GM12878 (cell line): Measurements from ENCODE around the gene BICD1. TPM values are rescaled to one million over a fixed set of nuclear protein-coding genes. Genes with fewer than 3 reads are reported as not detected.

Experiments used
- ATAC-seq: fragments of 200-7000 bp; cut with Tn5 transposase; 3 replicates; pipeline ENCODE4 v1.9.1; 2020; ENCODE audit warnings: mild to moderate bottlenecking, moderate library complexity
- BruUV-seq: library from RNA; stranded (reverse); fragments of 400-500 nt; replicated peaks from 2 replicates; lab custom pipeline; 2021; lab: Mats Ljungman, UMichigan
- CTCF ChIA-PET: fragments of 300-600 bp; sonication (Branson Sonifier 250); formaldehyde crosslinking; extraction: SDS; loops from one replicate; lab custom pipeline; 2021; ENCODE audit warnings: inconsistent platforms; lab: Yijun Ruan, JAX
- POLR2A ChIA-PET: fragments of 350-600 bp; formaldehyde crosslinking; extraction: SDS; loops from one replicate; lab custom pipeline; 2021; ENCODE audit warnings: inconsistent platforms; lab: Charles Lee
- RAD21 ChIA-PET: fragments of 300-600 bp; sonication (Branson Sonifier 250); formaldehyde crosslinking; loops from one replicate; lab custom pipeline; 2023; ENCODE audit warnings: antibody characterized with exemption; ENCODE audit not compliant: unreplicated experiment; lab: Charles Lee
- SMC1A ChIA-PET: fragments of 300-600 bp; sonication (Branson Sonifier 250); formaldehyde crosslinking; loops from one replicate; lab custom pipeline; 2023; ENCODE audit not compliant: unreplicated experiment, uncharacterized antibody; lab: Charles Lee
- DNase-seq: peaks from one replicate; pipeline ENCODE4 v3.0.0-alpha.2; 2011; ENCODE audit warnings: low read depth, low spot score
- FAIRE-seq: peaks from 3 replicates; lab custom pipeline; 2011; peaks lifted over from hg19 to GRCh38; lab: Jason Lieb, UNC
- H2AFZ ChIP-seq: 2 replicates; pipeline ENCODE4 v1.6.0; 2011; ENCODE audit warnings: low read depth, low read length, control low read depth; ENCODE audit not compliant: control insufficient read depth
- H3K27ac ChIP-seq: 2 replicates; pipeline ENCODE4 v1.5.1; 2011; ENCODE audit warnings: control low read depth; ENCODE audit not compliant: control insufficient read depth, insufficient read depth
- H3K27me3 ChIP-seq, 2 experiments: replicated peaks in 1 of 2; 2 replicates each; pipeline versions ENCODE4 v1.6.0 to v1.6.1; 2011; ENCODE audit warnings: low read length in 1 of 2; ENCODE audit not compliant: control insufficient read depth in 2 of 2, insufficient read depth in 2 of 2
- H3K36me3 ChIP-seq, 2 experiments: 2 replicates each; pipeline ENCODE4 v1.5.1; 2011; ENCODE audit warnings: low read length in 1 of 2; ENCODE audit not compliant: control insufficient read depth in 2 of 2, insufficient read depth in 2 of 2
- H3K4me1 ChIP-seq: 2 replicates; pipeline ENCODE4 v1.6.1; 2011; ENCODE audit warnings: mild to moderate bottlenecking, low read length, moderate library complexity, mixed read lengths; ENCODE audit not compliant: control insufficient read depth, insufficient read depth
- H3K4me2 ChIP-seq: 2 replicates; pipeline ENCODE4 v1.6.0; 2011; ENCODE audit warnings: control low read depth; ENCODE audit not compliant: control insufficient read depth, insufficient read depth
- H3K4me3 ChIP-seq: fragments of 200-600 bp; sonication (generic); 2 replicates; pipeline ENCODE4 v1.5.1; 2016
- H3K79me2 ChIP-seq: 2 replicates; pipeline ENCODE4 v1.6.0; 2011; ENCODE audit warnings: low read length; ENCODE audit not compliant: control insufficient read depth, insufficient read depth
- H3K9ac ChIP-seq: 2 replicates; pipeline ENCODE4 v1.8.0; 2011; ENCODE audit warnings: low read length, control low read depth, mixed read lengths; ENCODE audit not compliant: control insufficient read depth, insufficient read depth
- H3K9me3 ChIP-seq: replicated peaks from 3 replicates; pipeline ENCODE4 v1.5.1; 2011; ENCODE audit warnings: mild to moderate bottlenecking, low read length; ENCODE audit not compliant: control insufficient read depth, insufficient read depth
- H4K20me1 ChIP-seq: 2 replicates; pipeline ENCODE4 v1.6.0; 2011; ENCODE audit not compliant: control insufficient read depth, insufficient read depth
- BHLHE40 ChIP-seq, 2 experiments: fragments of 450-650 bp in 1 of 2; IDR thresholded peaks; 2 replicates each; pipeline ENCODE4 v1.6.1; 2011 to 2017; ENCODE audit warnings: low read depth in 2 of 2, borderline replicate concordance in 1 of 2, improper control_type of control experiment in 1 of 2, low read length in 1 of 2, mild to moderate bottlenecking in 1 of 2
- MXI1 ChIP-seq: fragments of 150-350 bp; IDR thresholded peaks from 2 replicates; pipeline ENCODE4 v1.6.1; 2011; ENCODE audit warnings: low read depth, mild to moderate bottlenecking, inconsistent platforms, low read length, improper control_type of control experiment
- MYB ChIP-seq: fragments of 150-350 bp; IDR thresholded peaks from 2 replicates; pipeline ENCODE4 v1.6.1; 2014; ENCODE audit warnings: mild to moderate bottlenecking, low read depth, low read length, borderline replicate concordance
- SREBF2 ChIP-seq: IDR thresholded peaks from 2 replicates; pipeline ENCODE4 v1.6.1; 2012; ENCODE audit warnings: mild to moderate bottlenecking, low read length
- STAT3 ChIP-seq: IDR thresholded peaks from 2 replicates; pipeline ENCODE4 v1.6.1; 2011; ENCODE audit warnings: low read depth, low read length, improper control_type of control experiment
- TCF12 ChIP-seq: IDR thresholded peaks from 2 replicates; pipeline ENCODE4 v1.6.1; 2011; ENCODE audit warnings: low read depth, mild to moderate bottlenecking, low read length
- USF2 ChIP-seq: IDR thresholded peaks from 2 replicates; pipeline ENCODE4 v1.6.1; 2011; ENCODE audit warnings: low read depth, low read length, improper control_type of control experiment, borderline replicate concordance
- ZNF24 ChIP-seq: fragments of 450-650 bp; IDR thresholded peaks from 2 replicates; pipeline ENCODE4 v1.6.1; 2017; ENCODE audit warnings: antibody characterized with exemption, mild to moderate bottlenecking
- in situ Hi-C: fragments of 300-500 bp; cut with MboI; formaldehyde crosslinking; loops from 9 replicates; pipeline ENCODE4 v1.14.3; 2018; ENCODE audit warnings: mixed read lengths
- intact Hi-C: fragments of 100-400 bp; cut with micrococcal nuclease; formaldehyde crosslinking; loops from one replicate; pipeline ENCODE4 v1.14.2; 2022; ENCODE audit not compliant: unreplicated experiment
- polyA plus RNA-seq, 11 experiments: library from polyadenylated mRNA; depleted of rRNA in 4 of 11; unstranded in 6 of 11; stranded (reverse) in 5 of 11; fragments of >200 nt; fragmentation: Nextera tagmentation in 4 of 11; fragmentation: Illumina TruSeq in 1 of 11; extraction: Ambion mirVana in 4 of 11; extraction: Trizol in 1 of 11; gene quantifications; 1 replicate in 1 of 11; 2 replicates in 10 of 11; pipeline versions ENCODE4 v1.2.1 to v1.2.3, GENCODE V29; 2011 to 2016; ENCODE audit warnings: inconsistent platforms in 2 of 11, missing spikeins in 2 of 11, low read depth in 1 of 11
- total RNA-seq, 4 experiments: library from RNA; depleted of rRNA in 3 of 4; stranded (reverse); fragments of >200 nt in 3 of 4; fragmentation: Illumina TruSeq in 1 of 4; extraction: Trizol in 1 of 4; gene quantifications; 2 replicates each; pipeline versions ENCODE4 v1.2.1 to v1.2.3, GENCODE V29; 2013 to 2021
- TF ChIP-seq, protein P1 (sequence below): fragments of 450-650 bp; IDR thresholded peaks from 2 replicates; pipeline ENCODE4 v1.6.1; 2017; ENCODE audit warnings: mild to moderate bottlenecking, low read depth, inconsistent platforms; ENCODE audit not compliant: poor library complexity, severe bottlenecking
- TF ChIP-seq, protein P2 (sequence below): fragments of 450-650 bp; IDR thresholded peaks from 2 replicates; pipeline ENCODE4 v1.6.1; 2014; ENCODE audit warnings: mild to moderate bottlenecking
- TF ChIP-seq, protein P3 (sequence below): IDR thresholded peaks from 2 replicates; pipeline ENCODE4 v1.6.1; 2011; ENCODE audit warnings: borderline replicate concordance, low read depth, mild to moderate bottlenecking, moderate library complexity, low read length; ENCODE audit not compliant: insufficient read depth, poor library complexity, severe bottlenecking

The BICD1 gene
- total and polyA plus RNA-seq, 10 of the 15 experiments (the other 5 are each of a cell fraction or from before 2014, with no cell fraction given): 4.7 to 32.5 (median 14.4) TPM

GRCh38 chr12:32072102-32072501 lies 34.5 kb upstream of the BICD1 start (continued):
- TF ChIP-seq, protein P1, sequence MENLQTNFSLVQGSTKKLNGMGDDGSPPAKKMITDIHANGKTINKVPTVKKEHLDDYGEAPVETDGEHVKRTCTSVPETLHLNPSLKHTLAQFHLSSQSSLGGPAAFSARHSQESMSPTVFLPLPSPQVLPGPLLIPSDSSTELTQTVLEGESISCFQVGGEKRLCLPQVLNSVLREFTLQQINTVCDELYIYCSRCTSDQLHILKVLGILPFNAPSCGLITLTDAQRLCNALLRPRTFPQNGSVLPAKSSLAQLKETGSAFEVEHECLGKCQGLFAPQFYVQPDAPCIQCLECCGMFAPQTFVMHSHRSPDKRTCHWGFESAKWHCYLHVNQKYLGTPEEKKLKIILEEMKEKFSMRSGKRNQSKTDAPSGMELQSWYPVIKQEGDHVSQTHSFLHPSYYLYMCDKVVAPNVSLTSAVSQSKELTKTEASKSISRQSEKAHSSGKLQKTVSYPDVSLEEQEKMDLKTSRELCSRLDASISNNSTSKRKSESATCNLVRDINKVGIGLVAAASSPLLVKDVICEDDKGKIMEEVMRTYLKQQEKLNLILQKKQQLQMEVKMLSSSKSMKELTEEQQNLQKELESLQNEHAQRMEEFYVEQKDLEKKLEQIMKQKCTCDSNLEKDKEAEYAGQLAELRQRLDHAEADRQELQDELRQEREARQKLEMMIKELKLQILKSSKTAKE: no peak
- TF ChIP-seq USF2: no peak

GRCh38 chr12:32074432-32074831 lies 32.2 kb upstream of the BICD1 start:
- no peak overlapping the region for H3K9ac ChIP-seq
- RAD21 ChIA-PET: interaction anchor here (0.7 kb wide), 1 partner anchor 216 kb away, joined by 3 read pairs; no protein-coding TSS in a partner anchor
- no peak overlapping the region for H3K27ac ChIP-seq
- H3K9me3 ChIP-seq: no peaks in the 10 kb centered on the region
- H3K27me3 ChIP-seq: no peaks in the 10 kb centered on the region; a peak in 1 of 4 replicates
- H3K4me3 ChIP-seq: no peak overlapping the region
- TF ChIP-seq, protein P2, sequence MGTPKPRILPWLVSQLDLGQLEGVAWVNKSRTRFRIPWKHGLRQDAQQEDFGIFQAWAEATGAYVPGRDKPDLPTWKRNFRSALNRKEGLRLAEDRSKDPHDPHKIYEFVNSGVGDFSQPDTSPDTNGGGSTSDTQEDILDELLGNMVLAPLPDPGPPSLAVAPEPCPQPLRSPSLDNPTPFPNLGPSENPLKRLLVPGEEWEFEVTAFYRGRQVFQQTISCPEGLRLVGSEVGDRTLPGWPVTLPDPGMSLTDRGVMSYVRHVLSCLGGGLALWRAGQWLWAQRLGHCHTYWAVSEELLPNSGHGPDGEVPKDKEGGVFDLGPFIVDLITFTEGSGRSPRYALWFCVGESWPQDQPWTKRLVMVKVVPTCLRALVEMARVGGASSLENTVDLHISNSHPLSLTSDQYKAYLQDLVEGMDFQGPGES: no peak
- TF ChIP-seq SREBF2: no peak
- TF ChIP-seq TCF12: no peak
- no peak for TF ChIP-seq BHLHE40 (IDR thresholded peaks at IDR 0.05; ENCODE audit: borderline replicate concordance in 1 of 2, low read depth in 2 of 2, low read length in 1 of 2)
- no peak for TF ChIP-seq STAT3
- no peak for TF ChIP-seq MYB
- TF ChIP-seq, protein P3, sequence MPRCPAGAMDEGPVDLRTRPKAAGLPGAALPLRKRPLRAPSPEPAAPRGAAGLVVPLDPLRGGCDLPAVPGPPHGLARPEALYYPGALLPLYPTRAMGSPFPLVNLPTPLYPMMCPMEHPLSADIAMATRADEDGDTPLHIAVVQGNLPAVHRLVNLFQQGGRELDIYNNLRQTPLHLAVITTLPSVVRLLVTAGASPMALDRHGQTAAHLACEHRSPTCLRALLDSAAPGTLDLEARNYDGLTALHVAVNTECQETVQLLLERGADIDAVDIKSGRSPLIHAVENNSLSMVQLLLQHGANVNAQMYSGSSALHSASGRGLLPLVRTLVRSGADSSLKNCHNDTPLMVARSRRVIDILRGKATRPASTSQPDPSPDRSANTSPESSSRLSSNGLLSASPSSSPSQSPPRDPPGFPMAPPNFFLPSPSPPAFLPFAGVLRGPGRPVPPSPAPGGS: no peak
- no peak for TF ChIP-seq MXI1
- no peak for TF ChIP-seq ZNF24
- BruUV-seq: no TSS peak
- ATAC-seq (no peak), FAIRE-seq (no peak), DNase-seq (no peak)
- intact Hi-C loops: no loop called here
- CTCF ChIA-PET: interaction anchor here (2.3 kb wide), 1 partner anchor 237 kb away, joined by 6 read pairs; no protein-coding TSS in a partner anchor
- H3K4me2 ChIP-seq: no peak overlapping the region
- no peaks in the 10 kb centered on the region for H3K79me2 ChIP-seq
- H3K36me3 ChIP-seq: no peaks in the 10 kb centered on the region
- no peaks in the 10 kb centered on the region for H3K4me1 ChIP-seq
- no peaks in the 10 kb centered on the region for H4K20me1 ChIP-seq
- no peak overlapping the region for H2AFZ ChIP-seq
- POLR2A ChIA-PET: no interaction called here
- in situ Hi-C loops: no loop called here
- SMC1A ChIA-PET: interaction anchor here (0.6 to 1.8 kb wide), 2 partner anchors 10 to 29 kb away, joined by 3 to 7 read pairs; no protein-coding TSS in a partner anchor
